Measurements from ENCODE around the gene PPP1R15B.

The PPP1R15B gene

DNA sequence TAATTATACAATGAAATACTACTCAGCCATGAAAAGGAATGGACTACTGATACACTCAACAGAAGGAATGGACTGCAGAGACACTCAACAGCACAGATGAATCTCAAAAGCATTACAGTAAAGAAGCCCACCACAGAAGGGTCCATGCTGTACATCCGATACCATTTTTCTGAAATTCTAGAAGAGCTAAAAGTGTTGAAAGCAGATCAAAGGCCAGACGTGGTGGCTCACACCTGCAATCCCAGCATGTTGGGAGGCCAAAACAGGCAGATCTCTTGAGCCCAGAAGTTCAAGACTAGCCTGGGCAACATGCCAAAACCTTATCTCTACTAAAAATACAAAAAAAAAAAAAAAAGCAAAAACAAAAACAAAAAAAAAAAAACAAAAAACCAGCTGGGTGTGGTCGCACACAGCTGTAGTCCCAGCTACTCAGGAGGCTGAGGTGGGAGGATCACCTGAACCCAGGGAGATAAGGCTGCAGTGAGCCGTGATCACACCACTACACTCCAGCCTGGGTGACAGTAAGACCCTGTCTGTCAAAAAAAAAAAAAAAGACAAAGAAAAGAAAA is 15.5 kb downstream of the PPP1R15B start:
- no peak for DNase-seq

GRCh38 chr1:204391629-204392028 is 20.0 kb downstream of the PPP1R15B start:
- DNase-seq, result no peak

DNA sequence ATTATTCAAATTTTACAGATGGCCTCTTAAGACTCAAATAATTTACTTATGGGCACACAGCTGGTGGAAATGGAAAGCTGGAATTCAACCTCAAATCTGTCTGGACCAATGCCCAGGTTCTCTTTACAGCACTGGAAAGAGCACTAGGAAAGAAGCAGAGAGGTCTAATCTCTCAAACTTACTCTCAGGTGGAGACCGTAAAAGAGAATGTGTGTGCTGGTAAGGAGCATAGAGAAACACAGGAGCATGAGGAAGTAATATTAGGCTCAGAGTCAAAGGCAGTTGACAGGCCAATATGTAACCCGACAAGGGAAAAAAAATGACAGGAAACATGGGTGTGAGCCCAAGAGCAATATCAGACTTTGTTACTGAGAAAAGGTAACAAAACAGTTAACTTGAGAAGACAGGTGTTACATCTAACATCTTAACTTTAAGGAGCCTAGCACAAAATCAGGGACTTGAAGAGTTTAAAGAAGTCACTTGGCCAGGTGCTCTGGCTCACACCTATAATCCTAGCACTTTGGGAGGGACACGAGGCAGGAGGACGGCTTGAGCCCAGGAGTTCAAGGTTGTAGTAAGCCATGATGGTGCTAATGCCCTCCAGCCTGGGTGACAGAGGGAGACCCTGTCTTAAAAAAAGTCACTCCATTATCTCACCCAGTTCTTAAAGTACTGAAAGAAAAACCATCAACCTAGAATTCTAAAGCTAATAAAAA is 20.7 kb downstream of the PPP1R15B start:
- no peak for DNase-seq

DNA sequence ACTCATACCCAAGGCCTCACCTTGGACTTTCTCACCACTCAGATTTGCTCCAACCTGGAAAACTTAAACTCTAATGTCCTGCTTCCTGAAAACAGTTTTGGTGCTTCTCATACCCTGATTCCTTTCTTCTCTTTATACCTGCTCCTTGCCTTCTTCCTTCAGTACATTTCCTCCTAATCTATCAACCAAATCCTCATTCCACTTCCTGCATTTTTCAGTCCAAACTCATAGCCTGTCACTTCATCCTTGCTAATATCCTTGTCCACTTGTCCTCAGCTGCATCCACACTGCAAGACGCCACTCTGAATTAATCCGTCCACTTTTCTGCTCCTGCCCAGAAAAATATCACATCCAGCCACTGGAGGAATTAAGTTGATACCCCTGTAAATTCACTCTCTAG is 25.9 kb downstream of the PPP1R15B start:
- DNase-seq, result no peak

- DNase-seq, result no peak
Observed at GRCh38 chr1:204384636-204385352, 26.8 kb downstream of the PPP1R15B start.

GRCh38 chr1:204383163-204383904 is 28.3 kb downstream of the PPP1R15B start:
- DNase-seq, result peak in 1 of 2 experiments; percentile 22

DNA sequence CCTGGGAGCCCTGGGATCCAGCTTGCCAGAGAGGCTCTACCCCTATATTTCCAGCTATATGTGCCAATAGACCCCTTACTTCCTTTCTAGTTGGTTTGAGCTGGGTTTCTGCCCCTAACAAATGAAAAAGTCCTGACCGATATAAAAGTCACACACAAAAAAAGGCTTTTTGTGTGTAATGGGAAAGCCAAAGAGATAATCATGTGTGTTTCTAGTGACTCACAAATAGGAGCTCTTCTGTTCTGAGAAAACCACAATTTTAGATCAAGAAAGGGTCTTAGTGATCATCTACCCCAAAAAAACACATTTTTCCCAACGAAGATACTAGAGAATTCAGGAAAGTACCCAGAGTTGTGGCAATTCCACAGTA is 28.9 kb downstream of the PPP1R15B start:
- DNase-seq, result no peak

DNA sequence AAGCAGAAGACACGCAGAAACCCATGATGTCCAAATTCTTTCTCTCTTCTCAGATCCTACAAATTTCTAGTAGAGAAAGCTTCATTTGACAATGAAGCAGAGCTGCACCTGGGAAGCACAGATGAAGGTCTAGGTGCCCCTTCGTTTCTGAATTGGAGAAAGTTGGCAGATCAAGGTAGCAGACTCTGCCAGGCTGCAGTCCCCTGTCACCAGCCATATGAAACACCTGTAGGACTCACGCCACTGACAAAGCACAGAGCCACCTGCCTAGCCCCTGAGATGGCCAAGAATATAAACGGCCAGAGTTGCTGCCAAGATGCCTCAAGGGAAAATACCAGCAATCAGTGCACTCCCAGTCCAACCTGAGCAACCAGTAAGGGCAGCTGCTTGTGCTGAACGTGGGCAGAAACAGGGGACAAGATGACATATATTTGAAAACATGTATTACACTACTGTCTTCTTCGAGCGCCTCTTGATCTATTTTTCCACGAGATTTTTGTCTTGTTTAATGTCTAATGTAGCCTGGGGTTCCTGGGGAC is 31.3 kb downstream of the PPP1R15B start:
- no peak for DNase-seq

- peak; percentile 50 to 51 for DNase-seq
Observed at GRCh38 chr1:204377800-204378668, 33.6 kb downstream of the PPP1R15B start.

DNA sequence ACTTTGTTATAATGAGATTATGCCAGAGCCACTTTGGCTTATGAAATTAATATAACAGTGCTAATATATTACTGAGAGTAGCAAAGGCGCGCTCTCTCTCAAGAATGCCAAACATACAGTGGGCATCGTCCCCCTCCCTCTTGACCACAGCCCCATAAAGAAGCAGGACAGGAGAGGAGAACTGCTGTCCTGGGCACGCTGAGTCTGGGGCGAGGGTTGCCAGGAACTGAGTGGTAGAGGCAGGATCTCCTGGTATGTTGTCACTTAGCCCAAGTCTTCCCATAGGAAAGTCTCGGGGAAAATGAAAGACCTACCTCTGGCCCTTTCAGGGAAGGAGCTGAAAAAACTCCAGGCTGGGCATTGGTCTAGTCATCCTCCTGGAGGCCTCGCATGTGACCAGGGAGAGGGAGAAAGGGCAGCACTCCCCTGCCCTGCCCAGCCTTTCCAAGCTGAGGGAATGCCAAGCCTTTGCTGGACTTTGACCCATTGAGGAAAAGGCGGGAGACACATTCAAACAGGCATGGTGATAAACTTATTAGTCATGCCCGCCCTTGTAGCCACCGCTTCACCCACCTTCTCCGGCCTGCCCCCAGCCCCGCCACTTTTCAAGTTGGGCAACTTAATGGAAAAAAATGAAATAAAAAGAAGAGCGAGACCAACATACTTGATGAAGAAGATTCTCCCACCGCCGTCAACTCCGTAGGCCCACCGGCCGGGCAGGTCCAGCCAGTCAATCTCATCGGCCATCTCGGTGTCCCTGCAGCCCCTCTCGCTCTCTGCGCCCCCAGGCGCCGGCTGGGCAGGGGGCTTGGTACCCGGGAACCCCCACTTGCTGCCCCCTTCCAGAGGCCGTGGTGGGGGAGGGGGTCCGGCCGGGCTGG is 34.5 kb downstream of the PPP1R15B start:
- DNase-seq, result no peak

GRCh38 chr1:204376465-204376864 is 35.2 kb downstream of the PPP1R15B start:
- DNase-seq, result no peak

GRCh38 chr1:204373911-204374310 is 37.7 kb downstream of the PPP1R15B start:
- no peak for DNase-seq

- no peak for DNase-seq
Observed at GRCh38 chr1:204370176-204370575, 41.4 kb downstream of the PPP1R15B start.

GRCh38 chr1:204368996-204369726 is 42.5 kb downstream of the PPP1R15B start:
- no peak for DNase-seq

GRCh38 chr1:204367956-204368355 is 43.7 kb downstream of the PPP1R15B start:
- DNase-seq, result no peak

- DNase-seq, result no peak
Observed at GRCh38 chr1:204367193-204367858, 44.3 kb downstream of the PPP1R15B start.

DNA sequence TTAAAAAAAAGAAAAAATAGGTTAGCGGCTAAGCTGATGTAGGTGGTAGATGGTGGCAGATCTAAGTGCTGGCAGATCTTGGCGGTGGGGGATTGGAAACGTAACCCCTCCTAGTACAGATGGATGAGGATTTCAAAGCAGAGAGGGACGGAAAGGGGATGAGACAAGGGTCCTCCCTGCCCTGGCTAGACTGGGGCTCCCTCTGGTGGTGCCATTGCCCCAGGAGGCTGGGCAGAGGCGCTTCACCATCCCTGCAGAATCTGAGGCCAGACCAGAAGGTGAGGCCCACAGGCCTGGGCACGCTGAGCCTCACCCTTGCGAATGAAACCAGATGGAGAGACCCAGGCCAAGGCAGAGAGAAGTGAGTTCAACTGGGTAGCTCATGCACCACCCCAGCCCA is 44.9 kb downstream of the PPP1R15B start:
- DNase-seq, result peak in 1 of 2 experiments; percentile 11

DNA sequence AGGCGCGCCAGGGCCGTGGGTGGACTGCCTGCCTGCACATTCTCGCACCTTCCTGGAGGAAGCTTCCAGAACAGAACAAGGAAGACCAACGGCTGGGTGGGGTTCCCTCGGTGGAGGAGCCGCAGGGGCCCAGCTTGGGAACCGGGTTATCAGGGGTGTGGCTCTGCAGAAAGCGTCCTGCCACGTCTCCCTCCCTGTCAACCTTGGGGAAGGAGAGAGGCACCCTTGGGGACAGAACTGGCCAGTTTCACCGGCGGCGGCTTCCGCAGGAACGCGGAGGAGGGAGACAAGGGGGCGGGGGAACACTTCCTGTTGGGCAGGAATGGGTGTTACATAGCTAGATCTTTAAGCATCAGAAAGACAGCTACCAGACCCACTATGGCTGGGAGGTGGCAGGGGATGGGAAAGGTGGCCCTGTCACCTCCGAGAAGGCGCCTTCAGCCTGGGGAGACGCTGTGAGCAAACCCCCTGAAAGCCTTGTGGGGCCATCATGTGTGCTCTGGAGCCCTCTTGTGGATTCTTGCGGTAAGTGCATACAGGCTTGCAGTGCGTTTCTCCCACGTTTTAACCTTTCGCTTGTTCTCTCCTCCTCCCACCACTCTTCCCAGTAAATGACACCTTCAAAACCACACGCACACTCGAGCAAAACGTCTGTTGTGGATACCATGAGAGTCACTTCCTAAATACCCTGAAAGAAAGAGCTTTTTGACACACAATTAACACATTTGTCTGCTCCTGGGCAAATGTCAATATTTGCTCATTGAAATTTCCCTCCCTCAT is 48.1 kb downstream of the PPP1R15B start:
- DNase-seq, result peak; percentile 47 to 71

DNA sequence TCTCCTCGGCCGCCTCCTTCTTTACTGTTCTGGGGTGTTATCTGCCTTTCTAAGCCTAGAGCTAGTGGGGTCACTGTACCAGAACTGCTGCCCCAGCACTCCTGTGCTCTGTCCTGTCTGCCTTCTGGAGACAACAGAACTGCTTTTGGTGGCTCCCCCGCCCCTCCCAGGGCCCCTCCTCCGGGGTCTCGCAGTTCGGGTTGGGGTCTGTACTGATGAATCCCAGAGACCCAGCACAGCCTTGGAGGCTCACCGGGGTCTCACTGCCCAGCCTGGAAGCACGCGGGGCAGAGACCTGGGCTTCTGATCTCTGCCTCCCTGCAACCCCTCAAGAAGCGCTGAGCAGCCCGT is 48.7 kb downstream of the PPP1R15B start:
- no peak for DNase-seq

All from AML-193 (cell line).